Right cardiac atrium (tissue), 5 donors: ENCODE data around the gene SP6. TPM values are rescaled to one million over a fixed set of nuclear protein-coding genes. Genes with fewer than 3 reads are reported as not detected.

ENCODE experiments used
- ATAC-seq, 2 donors: fragments of 200-7000 bp; cut with Tn5 transposase; one replicate each; pipeline versions ENCODE4 v1.8.0 to v1.9.1; 2020; ENCODE audit warnings: moderate library complexity in 2 of 2, mild to moderate bottlenecking in 1 of 2
- DNase-seq, 3 donors: peaks; one replicate each; pipeline ENCODE4 v3.0.0-alpha.2; 2020
- H3K27ac ChIP-seq: one replicate; pipeline ENCODE4 v1.5.1; 2013; ENCODE audit warnings: mild to moderate bottlenecking, low read length, control low read depth, moderate library complexity
- H3K27me3 ChIP-seq: one replicate; pipeline ENCODE4 v1.6.1; 2013; ENCODE audit not compliant: control insufficient read depth, insufficient read depth
- H3K4me1 ChIP-seq: one replicate; pipeline ENCODE4 v1.6.1; 2013; ENCODE audit warnings: low read length; ENCODE audit not compliant: control insufficient read depth, insufficient read depth
- H3K4me3 ChIP-seq: one replicate; pipeline ENCODE4 v1.5.1; 2013; ENCODE audit warnings: low read length, control low read depth
- H3K9me3 ChIP-seq: one replicate; pipeline ENCODE4 v1.6.1; 2013; ENCODE audit warnings: low read length; ENCODE audit not compliant: control insufficient read depth
- WGBS: extraction: QIAGEN DNeasy Blood & Tissue Kit; methylation state at CpG from one replicate; pipeline ENCODE4 v1.1.7; 2013; 5-methylcytosine and 5-hydroxymethylcytosine counted together
- intact Hi-C, 4 donors: fragments of 100-400 bp; cut with DNase I; formaldehyde crosslinking; loops; one replicate each; pipeline versions ENCODE4 v1.11.0 to v1.14.0; 2022 to 2023
- polyA plus RNA-seq: library from polyadenylated mRNA; stranded (reverse); fragments of 200-250 nt; gene quantifications from one replicate; pipeline ENCODE4 v1.2.3, GENCODE V29; 2013
- total RNA-seq, 4 donors: library from RNA; stranded (reverse); fragmentation: NEBNext Ultra II Directional; extraction: Animal tissue kit (Norgen Biotek cat#: 25700); gene quantifications; one replicate each; pipeline ENCODE4 v1.2.1, GENCODE V29; 2021
- donor health status: healthy with polysubstance abuse.
- donor health status: DM: no; HTN: yes; CAD: no.
- donor health status: DM: no; HTN: no; CAD: no.
- donor health status: DM: no; HTN: yes; CAD: no; lungs with severe emphysema.
- donor health status: DM: yes; HTN: yes; CAD: no.

SP6 gene
- total and polyA plus RNA-seq, 5 donors: 0.29 to 3.6 (median 0.40) TPM

- whole genome bisulfite sequencing: 51% methylated on average over 2 of the region's 2 CpGs
- ATAC-seq (no peak), DNase-seq (no peak)
- no peaks in the 10 kb centered on the region for H3K9me3 ChIP-seq
- no peaks in the 10 kb centered on the region for H3K27me3 ChIP-seq
- no peak overlapping the region for H3K4me3 ChIP-seq
- H3K4me1 ChIP-seq: no peaks in the 10 kb centered on the region
- intact Hi-C loops: no loop called here
- no peak overlapping the region for H3K27ac ChIP-seq
Observed at GRCh38 chr17:47879028-47879585, 28.1 kb upstream of the SP6 start.

GRCh38 chr17:47878203-47879027 is 27.5 kb upstream of the SP6 start:
- intact Hi-C loops: no loop called here
- no peak overlapping the region for H3K27ac ChIP-seq
- DNase-seq (no peak), ATAC-seq (no peak)
- WGBS: 53% methylated on average over 10 of the region's 10 CpGs
- no peak overlapping the region for H3K4me3 ChIP-seq
- no peaks in the 10 kb centered on the region for H3K27me3 ChIP-seq
- no peaks in the 10 kb centered on the region for H3K9me3 ChIP-seq
- H3K4me1 ChIP-seq: no peaks in the 10 kb centered on the region

GRCh38 chr17:47877368-47878034 is 26.5 kb upstream of the SP6 start:
- intact Hi-C loops: no loop called here
- Histone ChIP-seq H3K9me3 (no peaks in the 10 kb centered on the region), H3K4me1 (no peaks in the 10 kb centered on the region), H3K4me3 (no peak overlapping the region), H3K27ac (no peak overlapping the region), H3K27me3 (no peaks in the 10 kb centered on the region)
- DNase-seq (no peak), ATAC-seq (peak in 1 of 2 donors; percentile 14)
- 49% methylated on average over 9 of the region's 9 CpGs for WGBS

- no peak overlapping the region for H3K4me3 ChIP-seq
- DNase-seq (no peak), ATAC-seq (no peak)
- 55% methylated on average over 11 of the region's 11 CpGs for WGBS
- intact Hi-C loops: no loop called here
- no peaks in the 10 kb centered on the region for H3K4me1 ChIP-seq
- H3K27me3 ChIP-seq: no peaks in the 10 kb centered on the region
- no peaks in the 10 kb centered on the region for H3K9me3 ChIP-seq
- no peak overlapping the region for H3K27ac ChIP-seq
Observed at GRCh38 chr17:47875011-47875985, 24.3 kb upstream of the SP6 start.

GRCh38 chr17:47873200-47874090 is 22.5 kb upstream of the SP6 start:
- intact Hi-C loops: no loop called here
- DNase-seq (no peak), ATAC-seq (no peak)
- H3K27ac ChIP-seq: no peak overlapping the region
- no peaks in the 10 kb centered on the region for H3K4me1 ChIP-seq
- no peaks in the 10 kb centered on the region for H3K27me3 ChIP-seq
- H3K4me3 ChIP-seq: no peak overlapping the region
- no peaks in the 10 kb centered on the region for H3K9me3 ChIP-seq
- 50% methylated on average over 4 of the region's 4 CpGs for WGBS

- no peaks in the 10 kb centered on the region for H3K4me1 ChIP-seq
- peak in 1 of 2 donors; percentile 31 for ATAC-seq
- no peaks in the 10 kb centered on the region for H3K27me3 ChIP-seq
- H3K4me3 ChIP-seq: no peak overlapping the region
- intact Hi-C loops: no loop called here
- DNase-seq: no peak
- no peaks in the 10 kb centered on the region for H3K9me3 ChIP-seq
- WGBS: 32% methylated on average over 15 of the region's 15 CpGs
- H3K27ac ChIP-seq: no peak overlapping the region
Observed at GRCh38 chr17:47872651-47873161, 21.7 kb upstream of the SP6 start.

- Histone ChIP-seq H3K27me3 (no peaks in the 10 kb centered on the region), H3K4me3 (no peak overlapping the region), H3K9me3 (no peaks in the 10 kb centered on the region), H3K4me1 (no peaks in the 10 kb centered on the region), H3K27ac (no peak overlapping the region)
- intact Hi-C loops: no loop called here
- ATAC-seq (no peak), DNase-seq (no peak)
- WGBS: 30% methylated on average over 29 of the region's 29 CpGs
Observed at GRCh38 chr17:47872019-47872650, 21.2 kb upstream of the SP6 start.

GRCh38 chr17:47871048-47871447 is 20.1 kb upstream of the SP6 start:
- Histone ChIP-seq H3K27me3 (no peaks in the 10 kb centered on the region), H3K4me3 (no peak overlapping the region), H3K27ac (no peak overlapping the region), H3K9me3 (no peaks in the 10 kb centered on the region), H3K4me1 (no peaks in the 10 kb centered on the region)
- intact Hi-C loops: no loop called here
- no peak for DNase-seq
- ATAC-seq: no peak

- no peaks in the 10 kb centered on the region for H3K4me1 ChIP-seq
- no peak for ATAC-seq
- H3K27me3 ChIP-seq: no peaks in the 10 kb centered on the region
- no peaks in the 10 kb centered on the region for H3K9me3 ChIP-seq
- DNase-seq: no peak
- intact Hi-C loops: no loop called here
- 35% methylated on average over 1 of the region's 1 CpG for WGBS
- H3K4me3 ChIP-seq: no peak overlapping the region
- H3K27ac ChIP-seq: no peak overlapping the region
Observed at GRCh38 chr17:47870056-47870455, 19.1 kb upstream of the SP6 start.
